Endothelial cell (in vitro differentiated cells): ENCODE results near the gene PANK1. TPM values are rescaled to one million over a fixed set of nuclear protein-coding genes. Genes with fewer than 3 reads are reported as not detected.
A peak's percentile ranks its signal among the peaks of the same experiment; 100 is the strongest.

Source experiments
- DNase-seq: peaks from one replicate; pipeline ENCODE4 v3.0.0; 2021; ENCODE audit warnings: low spot score
- H3K27ac Mint-ChIP-seq: one replicate; pipeline ENCODE4 v1.8.0; 2021; ENCODE audit warnings: mixed read lengths, inconsistent platforms; ENCODE audit not compliant: unreplicated experiment
- H3K27me3 Mint-ChIP-seq: one replicate; pipeline ENCODE4 v1.8.0; 2021; ENCODE audit warnings: mild to moderate bottlenecking, moderate library complexity, mixed read lengths, inconsistent platforms; ENCODE audit not compliant: unreplicated experiment
- H3K36me3 Mint-ChIP-seq: one replicate; pipeline ENCODE4 v1.8.0; 2021; ENCODE audit warnings: mild to moderate bottlenecking, low read depth, mixed read lengths, inconsistent platforms; ENCODE audit not compliant: unreplicated experiment
- H3K4me1 Mint-ChIP-seq: one replicate; pipeline ENCODE4 v1.8.0; 2021; ENCODE audit warnings: mild to moderate bottlenecking, mixed read lengths, inconsistent platforms; ENCODE audit not compliant: unreplicated experiment
- H3K4me3 Mint-ChIP-seq: one replicate; pipeline ENCODE4 v1.8.0; 2021; ENCODE audit warnings: mild to moderate bottlenecking, mixed read lengths, inconsistent platforms; ENCODE audit not compliant: unreplicated experiment
- H3K9me3 Mint-ChIP-seq: one replicate; pipeline ENCODE4 v1.8.0; 2021; ENCODE audit warnings: mixed read lengths, inconsistent platforms; ENCODE audit not compliant: unreplicated experiment
- long read RNA-seq: library from polyadenylated mRNA; unstranded; transcript quantifications from one replicate; pipeline ENCODE4 v2.0.0, GENCODE V29; 2020; ENCODE audit not compliant: unreplicated experiment
- total RNA-seq: library from RNA; stranded (reverse); fragmentation: NEBNext Ultra II Directional; extraction: Animal tissue kit (Norgen Biotek cat#: 25700); gene quantifications from one replicate; pipeline ENCODE4 v1.2.1, GENCODE V29; 2021; ENCODE audit not compliant: unreplicated experiment
- TF ChIP-seq, protein P1 (sequence below): fragments of 200-600 bp; sonication (generic); IDR thresholded peaks from one replicate; pipeline ENCODE4 v1.5.0; 2021; ENCODE audit warnings: antibody characterized with exemption; ENCODE audit not compliant: unreplicated experiment

Gene PANK1
- total RNA-seq: 16.2 TPM
- long read RNA-seq, full-length matches to known transcripts: 6 of 8 reads
- long read RNA-seq, partial matches to known transcripts: 1 of 8 reads
- long read RNA-seq, other reads (novel, unspliced or antisense): 1 of 8 reads

DNA sequence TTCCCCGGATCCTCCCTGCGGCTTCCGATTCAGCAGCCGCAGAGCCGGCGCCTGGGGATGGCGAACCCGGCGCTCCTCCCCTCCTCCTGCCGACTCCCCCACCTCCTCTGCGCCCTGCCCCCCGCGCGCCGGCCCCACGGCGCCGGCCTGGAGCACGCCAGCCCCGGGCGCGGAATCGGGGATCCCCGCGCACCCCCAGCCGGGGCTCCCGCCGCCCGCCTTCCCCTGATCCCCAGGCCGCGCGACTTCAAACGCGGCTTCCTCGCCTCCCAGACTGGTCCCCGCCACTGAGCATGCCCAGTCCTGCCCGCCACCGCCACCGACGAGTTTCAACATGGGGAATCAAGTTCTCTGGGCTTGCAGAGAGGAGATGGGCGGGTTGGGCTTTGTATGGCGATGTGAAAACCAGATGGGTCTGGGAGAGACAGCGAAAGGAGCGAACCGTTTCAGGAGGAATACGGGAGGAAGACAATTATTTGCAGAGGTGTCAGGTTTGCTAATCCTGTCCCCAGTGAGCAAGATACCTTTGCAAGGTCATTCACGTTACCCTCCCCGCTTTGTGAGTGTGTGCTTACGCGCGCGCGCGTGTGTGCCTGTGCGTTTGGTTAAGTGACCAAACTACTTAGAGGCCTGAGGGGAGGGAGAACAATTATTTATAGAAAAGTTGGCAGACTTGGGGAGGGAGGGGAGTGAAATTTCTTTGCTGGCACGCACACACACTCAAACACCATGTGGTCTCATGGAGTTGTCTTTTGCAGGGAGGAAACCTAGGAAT lies at the start of gene PANK1:
Gene PANK1, minus strand, starts transcription at position 276 of the 775 bp plus-strand sequence. CDS start 351 bp downstream, outside the sequence.
- peaks cover 6% of the 10 kb centered on the region for H3K27me3 Mint-ChIP-seq
- H3K9me3 Mint-ChIP-seq: no peaks in the 10 kb centered on the region
- peaks cover 11% of the 10 kb centered on the region for H3K36me3 Mint-ChIP-seq
- peaks cover 11% of the 10 kb centered on the region for H3K4me1 Mint-ChIP-seq
- DNase-seq: peak; percentile 81
- TF ChIP-seq, protein P1, sequence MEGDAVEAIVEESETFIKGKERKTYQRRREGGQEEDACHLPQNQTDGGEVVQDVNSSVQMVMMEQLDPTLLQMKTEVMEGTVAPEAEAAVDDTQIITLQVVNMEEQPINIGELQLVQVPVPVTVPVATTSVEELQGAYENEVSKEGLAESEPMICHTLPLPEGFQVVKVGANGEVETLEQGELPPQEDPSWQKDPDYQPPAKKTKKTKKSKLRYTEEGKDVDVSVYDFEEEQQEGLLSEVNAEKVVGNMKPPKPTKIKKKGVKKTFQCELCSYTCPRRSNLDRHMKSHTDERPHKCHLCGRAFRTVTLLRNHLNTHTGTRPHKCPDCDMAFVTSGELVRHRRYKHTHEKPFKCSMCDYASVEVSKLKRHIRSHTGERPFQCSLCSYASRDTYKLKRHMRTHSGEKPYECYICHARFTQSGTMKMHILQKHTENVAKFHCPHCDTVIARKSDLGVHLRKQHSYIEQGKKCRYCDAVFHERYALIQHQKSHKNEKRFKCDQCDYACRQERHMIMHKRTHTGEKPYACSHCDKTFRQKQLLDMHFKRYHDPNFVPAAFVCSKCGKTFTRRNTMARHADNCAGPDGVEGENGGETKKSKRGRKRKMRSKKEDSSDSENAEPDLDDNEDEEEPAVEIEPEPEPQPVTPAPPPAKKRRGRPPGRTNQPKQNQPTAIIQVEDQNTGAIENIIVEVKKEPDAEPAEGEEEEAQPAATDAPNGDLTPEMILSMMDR: no peak
- peak within 1 kb of the TSS; percentile 76 for H3K27ac Mint-ChIP-seq
- peak within 1 kb of the TSS; percentile 95 for H3K4me3 Mint-ChIP-seq

GRCh38 chr10:89693176-89693575 lies 48.1 kb upstream of the PANK1 start:
- Mint-ChIP-seq H3K9me3 (no peaks in the 10 kb centered on the region), H3K4me1 (no peaks in the 10 kb centered on the region), H3K36me3 (no peaks in the 10 kb centered on the region), H3K27me3 (peaks cover 2% of the 10 kb centered on the region), H3K27ac (no peak overlapping the region), H3K4me3 (no peak overlapping the region)
- no peak for DNase-seq
- TF ChIP-seq, protein P1: no peak

- Mint-ChIP-seq H3K9me3 (no peaks in the 10 kb centered on the region), H3K27ac (no peak overlapping the region), H3K4me1 (no peaks in the 10 kb centered on the region), H3K36me3 (no peaks in the 10 kb centered on the region), H3K27me3 (peaks cover 2% of the 10 kb centered on the region), H3K4me3 (no peak overlapping the region)
- DNase-seq: no peak
- TF ChIP-seq, protein P1: no peak
Observed at GRCh38 chr10:89692416-89692815, 47.4 kb upstream of the PANK1 start.

DNA sequence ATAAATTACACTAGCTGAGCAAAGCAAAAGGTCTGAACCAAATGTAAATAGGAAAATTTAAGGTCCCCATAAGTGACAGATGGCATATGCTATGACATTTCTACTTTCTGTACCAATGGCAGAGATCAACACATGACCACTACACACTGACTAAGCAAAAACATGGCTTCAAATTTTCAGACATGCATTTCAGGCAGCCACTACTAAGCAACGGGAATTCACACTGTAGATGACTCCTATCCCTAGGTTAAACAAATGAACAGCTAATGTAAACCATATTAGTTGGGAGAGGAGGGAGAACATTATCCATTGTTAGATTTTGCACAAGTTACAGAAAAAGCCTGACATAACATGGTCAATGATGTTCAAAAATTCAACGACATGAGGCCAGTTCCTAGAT lies 45.0 kb upstream of the PANK1 start:
- no peak for DNase-seq
- no peaks in the 10 kb centered on the region for H3K9me3 Mint-ChIP-seq
- no peak overlapping the region for H3K4me3 Mint-ChIP-seq
- H3K27ac Mint-ChIP-seq: no peak overlapping the region
- H3K4me1 Mint-ChIP-seq: peaks cover 5% of the 10 kb centered on the region
- H3K27me3 Mint-ChIP-seq: peaks cover 2% of the 10 kb centered on the region
- TF ChIP-seq, protein P1: no peak
- no peaks in the 10 kb centered on the region for H3K36me3 Mint-ChIP-seq

DNA sequence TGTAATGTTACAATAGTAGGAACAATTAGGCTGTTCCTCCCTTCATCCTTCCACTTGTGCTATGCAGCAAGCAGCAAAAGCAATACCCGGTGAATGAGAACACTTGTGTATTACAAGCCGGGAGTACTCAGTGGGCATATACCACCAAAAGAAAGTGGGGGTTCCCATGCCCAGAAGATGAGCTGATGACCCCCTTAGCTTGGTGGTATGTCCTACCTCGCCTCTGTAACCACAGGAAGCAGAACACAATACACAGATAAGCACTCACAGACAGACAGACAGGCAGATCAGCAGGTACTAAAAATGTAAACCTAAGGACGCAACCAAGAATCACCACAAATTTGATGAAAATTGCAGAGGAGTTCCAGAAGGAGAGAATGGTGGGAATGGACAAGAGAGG lies 40.9 kb upstream of the PANK1 start:
- Mint-ChIP-seq H3K9me3 (no peaks in the 10 kb centered on the region), H3K36me3 (no peaks in the 10 kb centered on the region), H3K27ac (no peak overlapping the region), H3K4me1 (peaks cover 5% of the 10 kb centered on the region), H3K27me3 (peaks cover 2% of the 10 kb centered on the region), H3K4me3 (no peak overlapping the region)
- TF ChIP-seq, protein P1: no peak
- DNase-seq: no peak
